GM19328 (cell line): ENCODE results near the gene BAHD1.

Source experiments
- ATAC-seq: cut with Tn5 transposase; IDR thresholded peaks from one replicate; pipeline ENCODE4 v1.9.1; 2021; ENCODE audit warnings: mild to moderate bottlenecking, moderate library complexity; ENCODE audit not compliant: unreplicated experiment

The BAHD1 gene

DNA sequence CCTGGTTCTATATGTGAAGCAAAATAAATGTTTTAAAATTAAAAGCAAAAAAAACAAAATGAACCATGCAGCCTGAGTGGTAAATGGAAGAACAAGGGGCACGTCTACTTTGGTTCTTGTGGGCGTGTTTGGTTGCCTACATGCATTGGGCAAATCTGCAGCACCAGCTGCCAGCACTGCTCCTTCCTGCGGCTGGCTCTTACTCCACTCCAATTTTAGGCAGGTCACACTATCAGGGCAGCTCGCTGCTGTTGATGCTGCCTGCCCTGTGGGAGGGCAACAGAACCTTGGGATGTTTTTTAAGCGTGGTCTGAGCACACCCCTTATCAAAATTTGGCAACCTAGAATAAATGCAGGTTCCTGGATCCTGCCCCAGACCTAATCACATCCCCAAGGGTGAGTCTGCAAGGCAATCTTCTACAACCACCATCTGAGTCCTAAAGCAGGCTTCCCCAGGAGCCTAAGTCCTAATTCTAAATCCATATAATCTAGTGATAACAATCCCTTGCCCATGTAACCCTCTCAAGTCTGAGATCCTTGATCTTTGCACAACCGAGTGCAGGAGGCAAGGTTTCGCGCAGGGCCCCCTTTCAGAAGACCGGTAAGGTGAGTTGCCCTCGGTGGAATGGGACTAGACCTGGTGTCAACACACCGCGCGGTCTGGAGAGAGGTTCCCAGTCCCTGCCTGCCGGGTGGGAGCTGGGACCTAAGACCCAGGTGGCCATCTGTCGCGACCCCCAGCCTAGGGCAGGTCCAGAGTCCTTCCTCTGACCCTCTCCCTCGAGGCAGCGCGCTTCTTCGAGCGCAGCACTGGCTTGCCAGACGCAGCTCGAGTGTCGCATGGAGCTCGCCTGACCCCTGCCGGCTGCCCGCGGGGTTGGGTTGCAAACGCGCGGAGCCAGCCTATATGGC is 19.3 kb upstream of the BAHD1 start:
- no peak for ATAC-seq

DNA sequence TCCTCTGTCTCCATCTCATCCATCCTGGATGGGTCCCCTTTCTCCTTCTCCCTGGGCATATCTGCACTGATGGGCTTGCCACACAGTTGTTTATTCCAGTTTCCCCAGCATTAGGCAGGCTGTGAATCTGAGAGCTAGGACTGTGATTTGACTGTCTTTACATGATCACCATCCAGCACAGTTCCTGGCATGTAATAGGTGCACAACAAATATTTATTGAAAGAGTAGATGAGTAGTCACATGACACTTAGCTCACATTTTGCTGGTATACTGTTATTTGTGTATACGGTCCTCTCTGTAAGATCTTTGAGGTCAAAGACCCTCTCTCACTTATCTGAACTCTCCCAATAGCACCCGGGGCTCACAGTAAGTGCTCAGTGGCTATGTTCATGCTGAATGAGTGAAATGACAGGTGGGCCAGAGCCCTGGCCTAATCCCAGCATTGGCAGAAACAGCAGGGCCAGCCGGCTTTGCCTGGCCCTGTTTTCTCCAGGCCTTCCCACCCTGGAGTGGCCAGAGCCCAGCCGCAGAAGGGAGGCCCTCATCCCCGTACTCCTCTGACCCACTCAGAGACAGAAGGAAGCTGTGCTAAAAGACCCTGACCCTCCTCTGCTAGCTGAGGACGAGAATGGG is 16.2 kb upstream of the BAHD1 start:
- ATAC-seq = no peak

DNA sequence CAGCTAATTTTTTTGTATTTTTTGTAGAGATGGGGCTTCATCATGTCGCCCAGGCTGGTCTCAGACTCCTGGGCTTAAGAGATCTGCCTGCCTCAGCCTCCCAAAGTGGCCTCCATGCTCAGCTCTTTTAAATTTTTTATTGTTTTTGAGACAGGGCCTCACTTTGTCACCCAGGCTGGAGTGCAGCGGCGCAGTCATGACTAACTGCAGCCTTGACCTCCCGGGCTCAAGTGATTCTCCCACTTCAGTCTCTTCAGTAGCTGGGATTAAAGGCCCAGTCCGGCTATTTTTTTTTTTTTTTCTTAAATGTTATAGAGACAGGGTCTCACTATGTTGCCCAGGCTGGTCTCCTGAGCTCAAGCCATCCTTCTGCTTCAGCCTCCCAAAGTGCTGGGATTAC is 15.1 kb upstream of the BAHD1 start:
- no peak for ATAC-seq

DNA sequence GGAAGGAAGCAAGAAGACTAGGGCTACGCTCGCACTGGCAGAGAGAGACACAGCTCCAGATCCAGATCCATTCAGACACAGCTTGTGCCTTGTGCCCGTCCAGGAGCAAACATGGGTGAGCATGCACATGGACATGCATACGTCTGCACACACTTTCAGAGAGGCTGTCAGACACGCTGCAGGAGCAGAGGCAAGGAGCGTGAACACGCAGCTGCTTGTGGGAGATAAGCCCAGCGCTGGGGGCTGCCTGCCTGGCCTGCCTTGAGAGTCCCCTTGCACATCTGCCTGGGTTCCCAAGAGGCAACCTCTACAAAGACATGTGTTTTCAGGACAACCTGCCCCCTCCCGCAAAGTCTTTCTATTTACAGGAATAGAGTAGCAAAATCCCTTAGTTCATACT is 13.6 kb upstream of the BAHD1 start:
- no peak for ATAC-seq

DNA sequence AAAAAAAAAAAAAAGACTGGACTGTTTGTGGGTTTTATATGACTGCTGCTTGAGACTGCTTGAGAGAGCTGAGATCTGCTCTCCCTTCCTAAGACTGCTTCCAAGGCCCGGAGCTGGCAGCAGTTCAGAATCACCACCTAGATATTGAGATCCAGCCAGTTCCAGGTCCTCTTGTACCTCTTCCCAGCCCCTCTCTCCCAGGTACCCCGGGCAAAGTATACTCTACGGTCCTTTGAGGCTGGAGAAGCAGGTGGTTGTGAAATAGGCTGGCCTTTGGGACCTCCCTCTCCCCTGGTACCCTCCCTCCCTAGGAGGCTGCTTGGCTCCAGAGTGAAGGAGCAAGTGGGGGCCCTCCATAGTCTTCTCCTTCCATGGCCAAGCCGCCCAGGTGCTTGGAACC is 12.6 kb upstream of the BAHD1 start:
- ATAC-seq = no peak

- no peak for ATAC-seq
Observed at GRCh38 chr15:40429068-40429710, 11.6 kb upstream of the BAHD1 start.

DNA sequence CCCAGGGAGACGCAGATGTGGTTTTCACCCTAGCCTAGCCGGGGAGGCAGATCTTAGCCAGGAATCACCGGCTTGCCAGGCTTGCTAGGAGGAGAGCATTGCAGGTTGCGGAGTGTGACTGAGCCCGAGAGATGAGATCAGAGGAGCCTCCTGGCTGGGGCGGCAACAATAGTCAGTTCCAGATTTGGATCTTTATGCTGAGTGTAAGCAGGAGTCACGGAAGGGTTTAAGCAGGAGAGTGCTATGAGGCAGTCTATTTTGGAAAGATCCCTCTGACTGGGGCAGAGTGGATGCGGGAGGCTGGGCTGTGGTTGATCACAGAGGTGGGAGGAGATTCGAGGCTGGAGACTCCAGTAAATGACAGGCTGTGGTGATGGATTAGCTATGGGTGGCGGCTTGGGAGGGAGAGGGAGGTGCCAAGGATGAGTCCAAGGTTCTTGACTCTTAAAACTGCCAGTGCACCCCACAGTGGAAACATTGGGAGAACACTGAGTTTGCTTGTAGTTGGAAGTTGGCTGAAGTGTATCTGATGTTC is 10.4 kb upstream of the BAHD1 start:
- no peak for ATAC-seq

GRCh38 chr15:40435023-40435709 is 5.6 kb upstream of the BAHD1 start:
- ATAC-seq = no peak

DNA sequence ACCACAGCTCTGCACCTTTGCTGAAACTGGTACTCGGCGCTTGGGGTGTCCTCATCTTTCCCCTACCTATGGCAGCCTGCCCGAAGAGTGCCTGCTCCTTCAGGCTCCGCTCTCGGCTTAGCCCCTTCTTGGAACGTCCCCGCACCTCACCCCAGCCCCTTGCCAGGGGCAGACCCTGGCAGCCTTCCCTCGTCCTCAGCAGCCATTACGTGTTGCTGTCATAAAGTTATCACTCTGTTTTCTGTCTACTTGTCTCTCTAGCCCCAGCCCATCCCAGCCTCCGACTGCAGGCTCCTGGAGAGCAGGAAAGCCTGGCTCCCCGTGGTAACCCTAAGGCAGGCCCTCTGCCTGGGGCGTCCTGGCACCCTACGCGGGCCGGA is 5.1 kb upstream of the BAHD1 start:
- ATAC-seq = no peak

- no peak for ATAC-seq
Observed at GRCh38 chr15:40436116-40436891, 4.4 kb upstream of the BAHD1 start.

DNA sequence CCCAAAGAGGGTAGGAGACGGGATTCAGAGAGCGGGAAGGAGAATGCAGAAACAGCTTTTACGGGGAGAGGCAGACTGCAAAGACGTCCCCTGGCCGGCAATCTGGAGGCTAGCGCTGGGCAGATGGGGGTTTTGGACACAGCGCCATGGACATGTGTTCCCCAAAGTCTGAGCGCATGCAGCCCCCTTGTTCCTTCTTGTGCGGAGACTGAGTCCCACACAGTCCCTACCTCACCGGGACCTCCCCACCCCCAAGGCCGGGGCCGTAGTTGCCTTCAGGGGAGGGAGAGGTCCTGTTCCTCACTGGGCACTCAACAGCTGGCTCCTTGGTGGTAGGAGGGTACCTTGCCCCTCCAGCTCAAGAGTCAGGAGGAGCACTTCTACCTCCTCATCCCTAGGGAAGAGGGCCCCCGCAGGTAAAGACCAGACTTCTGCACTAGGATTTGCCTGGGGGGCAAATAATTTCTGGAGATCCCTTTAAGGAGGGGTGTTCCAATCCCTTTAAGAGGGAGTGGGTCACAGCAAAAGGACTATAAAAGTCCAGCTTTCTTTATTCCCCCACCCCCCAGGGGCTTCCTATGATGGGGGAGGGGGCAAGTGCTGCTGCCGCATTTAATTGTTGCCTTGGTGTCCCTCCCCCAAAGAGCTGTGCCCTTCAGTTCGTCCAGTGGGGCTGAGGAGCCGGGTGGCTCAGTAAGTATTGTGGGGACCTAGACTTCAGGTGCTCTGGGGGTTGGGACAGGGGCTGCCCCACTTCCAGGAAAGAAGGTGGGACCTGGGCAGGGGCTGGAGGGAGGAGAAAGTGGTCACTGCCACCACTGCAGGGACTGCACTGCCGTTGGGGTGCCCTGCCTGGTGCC is 3.6 kb upstream of the BAHD1 start:
- ATAC-seq = no peak

DNA sequence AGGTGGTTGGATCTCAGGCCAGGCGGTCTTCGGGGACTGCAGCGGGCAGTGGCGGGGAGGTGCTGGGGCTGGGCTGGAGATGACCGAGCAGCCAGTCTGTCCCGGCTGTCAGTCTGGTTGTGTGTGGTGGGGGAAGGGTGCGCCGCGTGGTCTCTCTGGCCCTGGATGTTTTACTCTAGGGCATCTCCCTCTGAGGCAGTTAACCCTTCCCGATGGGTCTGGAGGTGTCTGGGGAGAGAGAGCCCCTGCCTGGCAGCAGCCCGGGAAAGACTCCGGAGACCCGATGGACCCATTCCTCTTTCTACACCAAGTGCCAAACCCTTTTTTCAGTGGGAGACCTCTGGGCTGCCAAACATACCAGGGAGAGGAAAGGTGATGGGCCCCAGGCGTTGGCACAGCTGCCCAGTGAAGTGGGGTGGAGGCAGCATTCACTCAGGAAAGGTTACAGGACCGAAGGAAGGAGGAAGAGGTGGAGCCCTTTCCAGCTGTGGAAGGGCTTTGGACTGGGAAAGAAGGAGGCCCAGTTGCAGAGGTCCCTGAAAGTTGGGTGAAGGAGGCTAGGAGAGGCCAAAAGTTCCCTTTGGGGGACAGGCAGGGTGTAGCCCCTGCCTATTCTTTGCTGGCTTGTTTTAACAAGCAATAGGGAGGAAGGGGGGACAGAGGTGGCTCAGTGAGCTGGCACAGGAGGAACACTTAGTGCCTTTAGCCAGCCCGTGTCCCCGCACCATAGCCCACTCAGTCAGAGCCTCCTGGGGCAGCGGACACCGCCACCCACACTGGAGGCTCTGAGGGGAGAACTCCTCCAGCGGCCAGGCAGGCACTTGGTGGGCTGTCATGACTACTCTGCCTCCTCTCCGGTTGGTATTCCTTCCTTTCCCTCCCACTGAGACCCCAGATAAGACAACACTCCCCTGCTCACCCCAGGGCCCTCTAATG is 2.7 kb upstream of the BAHD1 start:
- no peak for ATAC-seq

GRCh38 chr15:40438712-40439111 is 2.0 kb upstream of the BAHD1 start:
- ATAC-seq = no peak

DNA sequence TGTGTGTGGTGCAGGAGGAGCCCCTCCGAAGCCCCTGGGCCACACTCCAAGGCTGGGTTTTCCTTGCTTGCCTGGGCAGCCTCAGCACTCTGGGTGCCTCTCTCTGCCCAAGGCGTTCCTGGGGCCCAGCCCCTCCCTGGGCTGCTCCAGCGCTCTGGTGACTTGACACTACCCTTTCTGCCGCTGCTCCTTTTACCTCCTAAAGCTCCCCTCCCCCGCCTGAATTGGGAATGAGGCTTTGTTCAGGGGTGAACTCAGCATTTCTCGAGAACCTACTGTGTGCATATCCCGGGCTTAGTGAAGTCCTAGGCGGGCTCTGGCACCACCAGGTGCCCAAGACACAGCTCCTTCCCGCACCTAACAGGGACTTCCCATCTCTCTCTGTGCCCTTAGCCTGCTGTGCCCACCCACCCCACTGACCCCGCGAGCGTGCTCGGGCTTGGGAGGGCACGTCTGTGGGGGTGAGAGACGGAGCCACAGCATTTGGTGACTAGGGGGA is 1.2 kb upstream of the BAHD1 start:
- ATAC-seq = no peak

GRCh38 chr15:40439960-40440742 is 602 bp upstream of the BAHD1 start:
- no peak for ATAC-seq

GRCh38 chr15:40441565-40442531 is 1.1 kb downstream of the BAHD1 start:
- peak; percentile 6 for ATAC-seq
